HG03457 (cell line): Measurements from ENCODE around the gene SLC25A15.
"Not testable (repeated sequence)": the region's sequence is repeated elsewhere in the genome, so short reads cannot be mapped to it uniquely, and the experiment has no call there.

Experiments used
- ATAC-seq: cut with Tn5 transposase; IDR thresholded peaks from one replicate; pipeline ENCODE4 v1.9.1; 2021; ENCODE audit warnings: moderate number of reproducible peaks; ENCODE audit not compliant: unreplicated experiment

SLC25A15 gene

DNA sequence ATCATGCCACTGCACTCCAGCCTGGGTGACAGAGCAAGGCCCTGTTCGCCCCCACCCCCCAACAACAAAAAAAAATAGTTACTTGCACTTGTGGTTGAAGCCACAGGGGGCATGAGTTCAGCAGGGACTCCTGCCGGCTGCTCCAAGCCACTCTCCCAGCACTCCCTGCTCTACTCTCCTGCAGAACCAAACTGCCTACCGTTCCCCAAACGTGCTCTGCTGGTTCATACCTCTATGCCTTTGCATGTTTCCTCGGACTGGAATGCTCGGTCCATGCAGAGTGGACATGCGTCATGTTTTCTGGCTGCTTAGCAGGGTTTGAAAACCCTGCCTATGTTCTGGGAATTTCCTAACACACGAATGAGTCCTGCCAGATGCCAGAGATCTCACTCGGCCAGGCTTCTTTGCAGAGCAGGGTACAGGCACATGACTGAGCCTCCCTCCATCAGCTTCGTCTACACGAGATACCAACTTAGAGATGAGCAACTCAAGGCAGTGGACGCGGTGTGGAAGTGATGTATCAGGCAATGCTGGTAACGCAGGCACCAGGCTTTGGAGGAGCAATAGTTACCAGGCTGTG, 8.5 kb upstream of the SLC25A15 start:
- no peak for ATAC-seq

DNA sequence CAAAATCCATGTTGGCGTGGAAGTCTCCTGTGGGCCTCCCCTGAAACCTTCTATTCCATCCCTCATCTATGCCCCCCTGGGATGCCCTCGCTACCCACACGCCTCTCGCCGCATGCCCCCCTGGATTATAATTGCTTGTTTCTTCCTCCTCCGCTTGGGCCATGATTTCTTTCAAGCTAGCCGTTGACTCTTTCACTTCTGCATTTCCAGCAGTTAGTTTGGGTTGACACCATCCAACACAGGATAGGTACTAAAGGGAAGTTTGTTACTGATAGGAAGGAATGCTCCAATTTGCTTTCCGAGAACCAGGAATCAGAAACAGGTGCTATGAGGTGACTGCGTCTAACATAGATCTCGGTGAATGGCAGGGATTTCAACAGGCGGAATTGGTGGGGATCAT, 7.7 kb upstream of the SLC25A15 start:
- no peak for ATAC-seq

DNA sequence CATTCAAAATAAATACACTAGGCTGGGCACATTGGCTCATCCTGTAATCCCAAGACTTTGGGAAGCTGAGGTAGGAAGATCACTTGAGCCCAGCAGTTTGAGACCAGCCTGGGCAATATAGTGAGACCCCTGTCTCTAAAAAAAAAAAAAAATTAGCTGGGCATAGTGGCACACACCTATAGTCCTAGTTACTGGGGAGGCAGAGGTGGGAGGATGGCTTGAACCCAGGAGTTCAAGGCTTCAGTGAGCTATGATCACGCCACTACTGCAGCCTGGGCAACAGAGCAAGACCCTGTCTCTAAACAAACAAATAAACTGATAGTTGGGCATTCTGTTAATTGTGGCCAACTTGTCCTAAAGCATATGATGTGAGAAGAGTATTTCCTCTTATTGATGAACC, 6.4 kb upstream of the SLC25A15 start:
- not testable (repeated sequence) for ATAC-seq

DNA sequence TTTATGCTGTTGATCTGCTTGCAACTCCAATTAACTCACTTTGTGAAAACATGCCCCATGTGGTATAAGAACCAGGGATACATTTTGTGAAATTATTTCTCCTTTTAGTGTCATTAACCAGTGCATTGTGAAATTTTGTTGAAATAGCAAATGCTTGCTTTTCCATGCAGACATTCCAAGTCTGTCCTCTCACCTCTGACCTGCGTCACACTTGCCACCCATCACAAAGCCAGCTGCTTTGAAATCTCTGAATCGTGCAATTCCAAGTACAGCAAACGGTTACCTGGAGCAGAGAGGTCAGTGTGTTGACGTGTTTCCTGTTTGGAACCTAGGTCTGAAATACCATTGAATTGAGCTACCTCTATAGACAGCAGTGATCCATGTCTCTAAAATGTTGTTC, 4.9 kb upstream of the SLC25A15 start:
- no peak for ATAC-seq

DNA sequence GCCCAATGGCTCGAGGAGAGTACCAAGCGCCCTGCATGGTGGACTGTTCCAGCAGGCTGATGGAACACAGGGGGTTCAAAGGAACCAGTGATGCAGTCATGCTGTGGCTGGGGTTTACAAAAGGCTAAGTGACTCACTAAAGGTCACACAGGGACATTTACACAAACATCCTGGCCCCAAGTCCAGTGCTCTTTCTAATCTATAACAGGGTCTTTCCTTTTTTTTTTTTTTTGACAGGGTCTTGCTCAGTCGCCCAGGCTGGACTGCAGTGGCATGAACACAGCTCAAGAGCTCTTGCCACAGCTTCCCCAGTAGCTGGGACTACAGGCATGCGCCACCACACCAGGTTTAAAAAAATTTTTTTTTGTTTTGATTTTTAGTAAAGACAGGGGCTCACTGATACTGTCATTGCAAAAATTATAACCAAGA, 2.8 kb upstream of the SLC25A15 start:
- no peak for ATAC-seq

DNA sequence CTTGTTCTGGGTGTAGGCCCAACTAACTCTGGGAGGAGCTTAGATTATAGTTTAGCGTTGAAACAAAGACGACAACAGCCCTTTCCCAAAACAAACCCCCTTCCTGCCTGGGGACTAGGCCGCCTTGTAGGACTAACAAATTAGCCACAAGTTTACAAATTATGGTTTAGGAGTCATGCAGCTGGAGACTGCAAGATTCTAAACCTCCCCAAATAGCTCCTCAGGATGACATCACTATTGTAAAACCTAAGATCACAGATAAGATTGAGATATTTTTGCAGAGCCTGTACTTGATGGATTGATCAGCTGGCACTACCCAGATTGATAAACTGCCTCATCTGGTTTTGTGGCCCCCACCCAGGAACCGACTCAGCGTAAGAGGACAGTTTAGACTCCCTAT, 2.3 kb upstream of the SLC25A15 start:
- ATAC-seq = no peak

DNA sequence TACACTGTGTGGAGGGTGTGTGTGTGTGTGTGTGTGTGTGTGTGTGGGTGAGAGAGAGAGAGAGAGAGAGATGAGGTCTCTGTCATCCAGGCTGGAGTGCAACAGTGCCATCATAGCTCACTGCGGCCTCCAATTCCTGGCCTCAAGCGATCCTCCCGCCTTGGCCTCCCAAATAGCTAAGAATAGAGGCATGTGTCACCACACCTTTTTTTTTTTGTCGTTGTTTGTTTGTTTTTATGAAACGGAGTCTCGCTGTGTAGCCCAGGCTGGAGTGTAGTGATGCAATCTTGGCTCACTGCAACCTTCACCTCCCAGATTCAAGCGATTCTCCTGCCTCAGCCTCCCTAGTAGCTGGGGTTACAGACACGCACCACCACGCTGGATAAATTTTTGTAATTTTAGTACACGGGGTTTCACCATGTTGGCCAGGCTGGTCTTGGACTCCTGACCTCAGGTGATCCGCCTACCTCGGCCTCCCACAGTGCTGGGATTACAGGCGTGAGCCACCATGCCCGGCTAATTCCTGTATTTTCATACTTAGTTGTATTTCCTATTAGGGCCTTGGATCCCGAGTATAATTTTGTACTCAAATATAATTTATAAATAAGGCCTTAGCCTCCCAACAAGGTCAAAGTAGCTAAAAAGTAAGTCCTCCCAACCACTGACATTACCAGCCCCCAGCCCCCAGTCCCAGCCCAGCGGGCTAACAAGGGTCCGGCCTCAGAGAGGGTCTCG, 704 bp upstream of the SLC25A15 start:
- ATAC-seq = not testable (repeated sequence)

DNA sequence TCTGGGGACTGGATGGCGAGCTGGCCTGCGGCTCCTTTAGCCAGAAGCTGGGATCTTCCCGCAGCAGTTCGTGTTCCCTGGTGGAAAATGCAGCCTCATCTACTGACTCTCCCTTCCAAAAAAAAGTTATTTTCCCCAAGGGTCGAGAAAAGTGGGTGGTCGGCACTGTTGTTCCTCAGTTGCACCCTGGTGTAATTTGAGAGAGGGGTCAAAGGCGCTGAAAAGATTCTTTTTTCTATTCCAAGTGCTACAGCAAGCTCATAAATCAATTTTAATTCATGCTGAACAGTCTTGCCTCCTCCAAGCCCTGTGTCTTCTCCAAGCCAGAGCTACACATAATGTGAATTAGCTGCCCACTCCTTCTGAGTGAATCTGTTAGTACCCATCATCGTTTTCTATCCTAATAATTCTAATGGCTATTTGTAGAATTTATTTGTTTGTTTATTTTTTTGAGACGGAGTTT, 774 bp downstream of the SLC25A15 start:
- ATAC-seq = no peak

DNA sequence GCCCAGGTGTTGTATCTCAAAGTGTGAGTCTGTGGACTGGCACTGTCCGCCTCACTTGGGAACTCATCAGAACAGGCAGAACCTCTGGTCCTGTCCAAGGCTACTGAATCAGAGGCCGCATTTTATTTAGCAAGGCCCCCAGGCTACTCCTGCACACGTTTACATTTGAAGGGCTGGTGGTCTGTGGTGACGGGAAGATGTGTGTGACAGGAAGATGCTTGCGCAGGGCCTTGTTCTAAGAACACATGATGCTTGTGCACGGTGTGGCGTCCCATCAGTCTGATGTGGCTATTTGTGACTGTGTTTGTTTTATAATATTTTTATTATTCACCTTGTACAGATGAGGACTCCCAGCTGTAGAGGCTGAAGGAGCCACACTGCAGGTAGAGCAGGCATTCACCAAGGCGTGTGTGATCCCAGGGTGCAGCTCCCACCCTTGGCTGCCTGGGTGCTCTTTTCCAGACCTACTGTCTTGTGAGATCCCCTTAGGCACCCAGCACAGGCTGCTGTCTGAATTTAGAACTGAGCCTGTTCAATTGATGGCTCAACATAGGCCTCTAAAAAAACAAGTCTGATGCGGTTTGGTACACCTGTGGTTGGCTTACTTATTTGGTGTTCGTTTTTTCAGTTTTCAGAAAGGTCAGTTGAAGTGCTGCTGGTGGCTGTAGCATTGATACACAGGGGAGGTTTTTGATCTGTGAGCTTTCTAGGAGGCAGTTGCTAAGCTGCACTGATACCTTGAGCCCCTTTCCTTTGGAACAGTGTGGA, 3.1 kb downstream of the SLC25A15 start:
- ATAC-seq = no peak

DNA sequence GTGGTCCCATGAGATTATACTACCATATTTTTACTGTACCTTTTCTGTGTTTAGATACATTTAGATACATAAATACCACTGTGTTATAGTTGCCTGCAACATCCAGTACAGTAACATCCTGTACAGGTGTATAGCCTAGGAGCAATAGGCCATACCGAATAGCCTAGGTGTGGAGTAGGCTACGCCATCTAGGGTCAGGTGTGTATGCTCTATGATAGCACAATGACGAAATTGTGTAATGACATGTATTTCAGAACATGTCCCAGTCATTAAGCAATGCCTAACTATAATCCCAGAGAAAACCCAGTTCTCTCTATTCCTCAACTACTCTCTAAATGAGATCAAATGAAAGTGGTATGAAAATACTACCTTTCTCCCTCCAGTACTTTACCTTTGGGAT, 3.9 kb downstream of the SLC25A15 start:
- no peak for ATAC-seq

DNA sequence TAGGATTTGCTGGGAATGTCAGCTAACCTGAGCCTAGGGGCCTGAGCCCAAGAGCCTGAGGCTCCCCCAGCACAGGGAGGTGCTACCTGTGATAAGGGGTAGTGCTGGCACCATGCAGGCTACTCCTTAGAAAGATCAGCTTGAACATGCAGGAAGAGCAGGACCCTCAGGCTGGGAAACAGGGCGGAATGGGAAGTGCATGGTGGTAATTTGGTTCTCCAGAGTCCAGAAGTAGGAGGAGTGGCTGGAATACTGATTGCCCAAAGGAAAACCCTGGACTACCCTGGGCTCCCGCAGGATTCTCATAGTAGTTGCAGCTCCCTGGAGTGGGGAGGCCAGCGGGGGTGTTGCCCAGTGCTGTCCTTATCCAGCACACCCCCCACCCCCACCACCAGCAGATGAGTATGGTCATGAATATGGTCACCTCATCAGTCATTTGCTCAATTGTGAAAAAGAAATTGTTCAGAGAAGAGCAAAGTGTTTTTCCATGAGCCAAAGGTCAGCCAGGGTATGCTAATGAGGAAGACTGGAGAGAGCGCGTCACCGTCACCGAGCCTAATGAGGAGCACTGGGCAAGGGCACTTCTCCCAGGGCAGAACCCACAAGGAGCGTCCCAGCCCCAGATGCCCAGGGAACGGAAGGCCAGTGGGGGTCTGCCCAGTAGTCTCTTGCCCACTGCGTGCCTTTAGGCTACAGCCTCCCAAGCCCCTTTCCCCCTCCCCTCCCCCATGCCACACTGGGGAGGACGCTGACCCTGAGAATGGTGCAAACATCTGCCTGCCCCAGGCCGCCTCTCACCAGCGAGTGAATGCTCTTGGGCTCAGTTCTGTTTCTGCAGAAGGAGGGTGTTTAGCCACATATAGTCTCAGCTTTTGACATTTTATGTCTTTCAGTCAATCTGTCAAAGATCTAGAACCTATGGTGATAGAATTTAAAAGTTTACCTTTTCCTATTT, 5.3 kb downstream of the SLC25A15 start:
- ATAC-seq = no peak

DNA sequence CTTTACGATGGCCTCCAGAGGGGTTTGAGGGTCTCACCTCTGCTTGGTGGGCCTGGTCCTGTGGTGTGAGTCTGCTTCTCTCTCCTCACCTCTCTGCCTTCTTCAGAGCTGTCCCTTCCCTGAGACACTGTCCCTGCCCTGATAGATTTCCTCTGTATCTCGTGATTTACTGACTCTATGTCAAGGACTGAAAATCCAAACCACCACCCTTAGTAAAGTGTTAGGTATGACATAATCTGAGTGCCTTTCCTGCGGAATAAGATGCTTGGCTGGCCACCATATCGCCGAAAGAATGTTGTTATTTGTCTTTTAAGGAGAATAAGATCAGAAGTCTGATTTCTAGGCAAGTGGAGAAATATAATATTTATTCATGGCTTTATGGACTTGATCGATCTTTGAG, 7.2 kb downstream of the SLC25A15 start:
- ATAC-seq = no peak

DNA sequence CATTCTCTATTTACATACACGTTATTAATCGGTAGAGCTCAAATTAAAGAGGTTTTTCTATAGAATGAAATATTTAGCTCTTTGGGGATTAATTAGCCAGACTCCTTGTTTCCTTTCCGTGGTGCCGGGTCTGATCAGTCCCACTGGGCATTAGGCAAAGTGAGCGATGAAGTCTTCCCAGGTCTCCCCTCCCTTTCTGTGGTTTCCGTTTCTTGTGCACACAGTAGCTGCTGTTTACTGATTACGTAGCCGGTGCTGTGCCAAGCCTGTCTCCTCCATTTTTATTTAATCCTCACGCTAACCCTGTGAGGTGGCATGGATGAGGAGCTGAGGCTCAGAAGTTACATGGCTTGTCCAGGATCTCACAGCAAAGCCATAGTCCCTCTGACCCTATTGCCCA, 9.0 kb downstream of the SLC25A15 start:
- ATAC-seq = no peak

DNA sequence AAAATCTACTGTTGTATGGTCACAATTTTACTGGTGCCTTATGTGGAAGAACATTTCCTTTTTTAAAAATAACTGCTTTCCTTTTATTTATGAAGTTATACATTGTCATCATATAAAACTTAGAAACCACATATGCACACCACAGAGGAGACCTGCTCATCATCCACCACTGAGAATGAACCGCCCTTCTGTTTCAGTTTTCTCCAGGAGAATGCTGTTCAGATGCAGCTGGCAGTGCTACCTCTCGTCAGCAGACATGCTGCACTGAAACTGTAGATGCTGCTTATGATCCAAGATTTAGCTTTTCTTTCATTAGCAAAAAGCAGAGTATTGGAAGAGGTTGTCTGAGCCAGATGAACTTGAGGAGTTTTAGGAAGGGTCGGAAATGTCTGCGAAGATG, 10.1 kb downstream of the SLC25A15 start:
- no peak for ATAC-seq

DNA sequence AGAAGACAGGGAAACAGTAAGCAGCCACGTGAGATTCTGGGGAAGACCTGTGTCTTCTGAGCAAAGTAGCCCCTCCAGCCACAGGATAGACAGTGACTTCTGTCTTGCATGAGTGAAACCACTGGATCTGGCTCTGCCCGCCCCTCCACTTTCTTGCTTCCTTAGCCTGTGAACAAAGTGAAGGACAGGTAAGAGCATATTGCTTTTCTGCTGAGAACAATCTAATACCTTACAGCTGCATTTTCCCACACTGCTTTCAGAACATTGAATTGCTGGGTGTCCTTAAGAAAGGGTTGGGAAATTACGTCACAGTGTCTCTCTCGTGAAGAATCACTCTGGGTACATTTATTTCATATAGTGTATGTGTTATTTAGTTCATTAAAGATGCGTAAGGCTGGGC, 11.1 kb downstream of the SLC25A15 start:
- ATAC-seq = no peak

DNA sequence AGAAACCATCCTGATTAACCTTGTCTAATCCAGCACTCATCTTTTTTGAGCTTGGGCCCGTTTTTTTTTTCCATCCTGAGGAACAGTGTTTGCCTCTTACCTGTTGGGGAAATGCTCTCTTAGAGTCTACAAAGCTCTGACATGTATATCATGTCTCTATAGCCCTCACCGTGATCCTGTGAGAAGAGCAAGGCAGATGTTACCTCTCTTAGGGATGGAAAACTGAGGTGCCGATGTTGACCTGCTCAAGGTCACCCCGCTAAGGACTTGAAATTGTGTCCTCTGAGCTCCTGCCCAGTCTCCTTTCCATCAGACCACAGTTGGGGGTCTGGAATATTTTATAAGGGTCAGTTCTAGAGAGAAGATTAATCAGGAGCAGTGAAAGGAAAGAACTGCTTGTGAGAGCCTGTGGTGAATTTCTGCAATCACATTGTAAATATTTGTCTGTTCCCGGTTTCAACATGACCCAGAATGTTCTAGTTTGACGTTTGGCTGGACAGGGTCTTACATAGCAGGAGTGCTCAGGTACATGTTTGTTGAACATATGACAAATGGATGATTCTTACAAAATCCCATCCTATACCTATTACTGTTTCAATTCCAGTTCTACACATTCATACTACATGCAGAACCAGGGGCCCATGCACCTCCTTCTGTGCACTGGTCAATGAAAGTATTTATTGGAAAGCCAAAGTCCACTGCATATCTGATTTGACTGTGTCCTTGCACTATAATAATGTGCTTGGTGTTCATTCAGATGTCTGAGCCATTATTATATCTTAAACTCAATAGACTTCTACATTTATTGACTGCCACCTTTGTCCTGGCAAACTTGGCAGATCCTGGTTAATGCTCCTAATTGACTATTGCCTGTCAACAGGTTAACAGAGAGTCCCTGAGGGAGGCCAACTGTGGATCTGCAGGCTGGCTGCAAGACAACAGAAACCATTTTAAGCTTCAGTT, 12.1 kb downstream of the SLC25A15 start:
- ATAC-seq = no peak

DNA sequence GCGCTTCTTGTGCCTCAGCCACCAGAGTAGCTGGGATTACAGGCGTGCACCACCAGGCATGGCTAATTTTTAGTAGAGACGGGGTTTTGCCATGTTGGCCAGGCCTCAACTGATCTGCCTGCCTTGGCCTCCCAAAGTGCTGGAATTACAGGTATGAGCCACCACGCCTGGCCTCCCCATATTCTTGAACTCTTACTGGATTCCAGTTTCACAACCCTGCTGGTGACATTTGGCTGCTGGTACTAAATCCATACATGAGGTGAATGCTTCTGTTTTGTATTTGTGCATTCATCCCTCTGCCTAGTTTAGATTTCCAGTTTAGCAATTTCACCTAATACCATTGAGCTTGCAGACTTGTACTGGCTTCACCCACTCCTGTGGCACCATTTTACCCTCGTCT, 13.9 kb downstream of the SLC25A15 start:
- no peak for ATAC-seq

DNA sequence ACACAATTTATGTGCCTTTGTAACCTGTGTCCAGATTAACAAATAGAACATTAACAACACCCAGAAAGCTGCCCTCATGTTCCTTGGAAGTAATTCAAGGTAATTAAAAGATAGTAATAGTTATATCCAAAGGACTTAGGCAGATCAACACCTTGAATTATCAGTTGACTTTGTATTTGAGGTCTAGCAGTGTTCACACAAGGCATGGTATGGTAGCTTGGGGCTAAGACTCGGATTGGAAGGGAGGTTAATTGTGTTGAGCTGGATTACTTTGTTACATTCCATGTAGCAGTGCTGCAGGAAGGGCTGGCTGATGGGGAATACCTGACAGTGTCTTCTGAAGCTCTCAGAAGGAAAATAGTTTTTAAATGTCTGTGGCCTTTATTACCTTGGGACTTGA, 16.8 kb downstream of the SLC25A15 start:
- ATAC-seq = no peak

DNA sequence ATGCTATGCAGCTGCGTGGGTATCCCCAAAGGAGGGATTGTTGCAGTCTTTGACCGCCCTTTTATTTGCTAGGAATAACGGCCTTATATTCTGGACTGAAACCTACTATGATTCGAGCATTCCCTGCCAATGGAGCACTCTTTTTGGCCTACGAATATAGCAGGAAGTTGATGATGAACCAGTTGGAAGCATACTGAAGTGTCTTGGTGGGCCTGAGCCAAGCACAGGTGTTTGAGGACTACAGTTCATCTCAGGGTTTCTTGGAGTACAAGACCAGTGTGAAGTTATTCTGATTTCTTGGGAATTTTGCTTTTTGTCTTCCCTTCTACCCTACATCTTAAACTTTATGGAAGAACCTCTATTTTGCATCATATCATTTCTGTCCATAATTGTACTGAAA, 20.1 kb downstream of the SLC25A15 start:
- no peak for ATAC-seq

DNA sequence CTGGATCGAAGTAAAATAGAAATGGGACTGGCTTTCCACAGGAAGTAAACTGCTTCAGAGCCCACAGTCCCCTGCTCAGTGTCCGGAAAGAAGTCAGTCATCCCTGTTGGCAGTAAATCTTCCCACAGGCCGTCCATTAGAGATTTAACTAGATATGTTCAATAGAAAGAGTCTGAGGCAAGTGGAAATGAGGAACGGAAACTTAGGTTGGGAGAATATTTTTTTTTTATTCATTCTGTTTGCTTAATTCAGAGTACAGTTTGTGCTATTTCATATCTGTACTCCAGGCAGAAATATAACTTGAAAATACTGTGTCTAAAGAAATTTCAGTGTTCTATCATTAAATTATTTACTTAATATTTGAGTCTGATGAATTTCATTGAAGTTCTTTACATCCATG, 22.7 kb downstream of the SLC25A15 start:
- no peak for ATAC-seq
